Kidney epithelial cell (primary cell): Measurements from ENCODE around the gene EIF2B5. TPM values are rescaled to one million over a fixed set of nuclear protein-coding genes. Genes with fewer than 3 reads are reported as not detected.

ENCODE experiments used
- DNase-seq: peaks from one replicate; pipeline ENCODE4 v3.0.0-alpha.2; 2010; ENCODE audit warnings: low read depth
- H3K27me3 ChIP-seq: 2 replicates; pipeline ENCODE4 v1.6.0; 2011; ENCODE audit warnings: low read length; ENCODE audit not compliant: control insufficient read depth, insufficient read depth
- H3K36me3 ChIP-seq: 2 replicates; pipeline ENCODE4 v1.5.1; 2011; ENCODE audit warnings: low read length; ENCODE audit not compliant: control insufficient read depth, insufficient read depth
- H3K4me3 ChIP-seq: 2 replicates; pipeline ENCODE4 v1.5.1; 2011; ENCODE audit warnings: low read depth, mild to moderate bottlenecking, control low read depth, low read length
- CTCF ChIP-seq: IDR thresholded peaks from 2 replicates; pipeline ENCODE4 v1.5.1; 2011; ENCODE audit warnings: mild to moderate bottlenecking, moderate library complexity, low read length, control low read depth, inconsistent platforms; ENCODE audit not compliant: insufficient read depth, poor library complexity, severe bottlenecking
- total RNA-seq: library from RNA; depleted of rRNA; stranded (reverse); fragments of >200 nt; gene quantifications from 2 replicates; pipeline ENCODE4 v1.2.3, GENCODE V29; 2015

The EIF2B5 gene
- total RNA-seq, 1 donor from 2014 or later, result 33.8 TPM

GRCh38 chr3:184172681-184173373, 37.7 kb downstream of the EIF2B5 start:
- peaks cover 2% of the 10 kb centered on the region for H3K36me3 ChIP-seq
- H3K4me3 ChIP-seq, result no peak overlapping the region
- no peak for TF ChIP-seq CTCF
- no peaks in the 10 kb centered on the region for H3K27me3 ChIP-seq
- DNase-seq, result no peak

GRCh38 chr3:184173374-184173722, 38.2 kb downstream of the EIF2B5 start:
- no peak for DNase-seq
- H3K36me3 ChIP-seq, result peaks cover 3% of the 10 kb centered on the region
- TF ChIP-seq CTCF, result no peak

GRCh38 chr3:184174284-184174645, 39.1 kb downstream of the EIF2B5 start:
- Histone ChIP-seq H3K27me3 (no peaks in the 10 kb centered on the region), H3K36me3 (peaks cover 5% of the 10 kb centered on the region), H3K4me3 (no peak overlapping the region)
- TF ChIP-seq CTCF, result no peak
- DNase-seq, result no peak

More at GRCh38 chr3:184173374-184173722, 38.2 kb downstream of the EIF2B5 start:
- H3K4me3 ChIP-seq, result no peak overlapping the region
- no peaks in the 10 kb centered on the region for H3K27me3 ChIP-seq

- no peaks in the 10 kb centered on the region for H3K27me3 ChIP-seq
- peaks cover 6% of the 10 kb centered on the region for H3K36me3 ChIP-seq
- no peak for TF ChIP-seq CTCF
- H3K4me3 ChIP-seq, result peak within 1 kb of the TSS; percentile 97
- DNase-seq, result peak; percentile 98
These were observed 39.7 kb downstream of the EIF2B5 start, which contains the start of gene AP2M1 for GRCh38 chr3:184174646-184175492. Gene AP2M1 (plus strand): TSS chr3:184174855. CDS start chr3:184176994, 2,139 bp downstream.

- DNase-seq, result no peak
- TF ChIP-seq CTCF, result no peak
- H3K36me3 ChIP-seq, result peaks cover 8% of the 10 kb centered on the region
- H3K27me3 ChIP-seq, result no peaks in the 10 kb centered on the region
- peak overlapping the region; percentile 97 for H3K4me3 ChIP-seq
These were observed 40.3 kb downstream of the EIF2B5 start for GRCh38 chr3:184175506-184175905.
